H9 (cell line): ENCODE results near the gene PCDHGB4. TPM values are rescaled to one million over a fixed set of nuclear protein-coding genes. Genes with fewer than 3 reads are reported as not detected.

ENCODE experiments used
- DNase-seq: peaks from one replicate; pipeline ENCODE4 v3.0.0-alpha.2; 2017
- H2AFZ ChIP-seq: one replicate; pipeline ENCODE4 v1.6.1; 2013; ENCODE audit warnings: mild to moderate bottlenecking, low read length, control low read depth, moderate library complexity
- H2AK5ac ChIP-seq: 2 replicates; pipeline ENCODE4 v1.6.1; 2013; ENCODE audit warnings: low read length, control low read depth, mixed read lengths; ENCODE audit not compliant: insufficient read length
- H2BK120ac ChIP-seq: one replicate; pipeline ENCODE4 v1.6.1; 2013; ENCODE audit warnings: low read depth, mild to moderate bottlenecking, low read length, control low read depth, inconsistent platforms; ENCODE audit not compliant: poor library complexity, severe bottlenecking
- H2BK12ac ChIP-seq: 2 replicates; pipeline ENCODE4 v1.6.1; 2013; ENCODE audit warnings: low read length, control low read depth, mixed read lengths, low read depth; ENCODE audit not compliant: insufficient read length
- H2BK15ac ChIP-seq: 2 replicates; pipeline ENCODE4 v1.6.1; 2013; ENCODE audit warnings: low read depth, low read length, control low read depth
- H2BK20ac ChIP-seq: one replicate; pipeline ENCODE4 v1.6.1; 2013; ENCODE audit warnings: low read depth, mild to moderate bottlenecking, low read length, control low read depth, inconsistent platforms; ENCODE audit not compliant: poor library complexity, severe bottlenecking
- H2BK5ac ChIP-seq: 2 replicates; pipeline ENCODE4 v1.6.1; 2013; ENCODE audit warnings: low read length, control low read depth, mixed read lengths; ENCODE audit not compliant: insufficient read length
- H3K14ac ChIP-seq: 2 replicates; pipeline ENCODE4 v1.6.1; 2013; ENCODE audit warnings: low read length, control low read depth; ENCODE audit not compliant: insufficient read depth
- H3K18ac ChIP-seq: 2 replicates; pipeline ENCODE4 v1.6.1; 2013; ENCODE audit warnings: low read depth, mild to moderate bottlenecking, mixed read lengths, low read length, control low read depth; ENCODE audit not compliant: insufficient read length
- H3K23ac ChIP-seq: 2 replicates; pipeline ENCODE4 v1.6.1; 2013; ENCODE audit warnings: low read length, control low read depth, mixed read lengths, low read depth; ENCODE audit not compliant: insufficient read length
- H3K23me2 ChIP-seq: 2 replicates; pipeline ENCODE4 v1.6.1; 2013; ENCODE audit warnings: low read depth, mild to moderate bottlenecking, mixed read lengths, low read length, control low read depth; ENCODE audit not compliant: insufficient read length, poor library complexity, severe bottlenecking
- H3K27ac ChIP-seq: 2 replicates; pipeline ENCODE4 v1.5.1; 2013; ENCODE audit warnings: low read length, control low read depth, mixed read lengths, low read depth; ENCODE audit not compliant: insufficient read length
- H3K27me3 ChIP-seq: 2 replicates; pipeline ENCODE4 v1.6.1; 2013; ENCODE audit warnings: low read length, control low read depth, inconsistent platforms; ENCODE audit not compliant: insufficient read depth
- H3K4ac ChIP-seq: 2 replicates; pipeline ENCODE4 v1.6.1; 2013; ENCODE audit warnings: low read depth, mild to moderate bottlenecking, control low read depth, inconsistent platforms, low read length, moderate library complexity
- H3K4me1 ChIP-seq: 2 replicates; pipeline ENCODE4 v1.6.1; 2013; ENCODE audit warnings: low read length, control low read depth, inconsistent platforms; ENCODE audit not compliant: insufficient read depth
- H3K4me2 ChIP-seq: 2 replicates; pipeline ENCODE4 v1.6.1; 2013; ENCODE audit warnings: low read length, control low read depth, mixed read lengths; ENCODE audit not compliant: insufficient read length, insufficient read depth
- H3K56ac ChIP-seq: 2 replicates; pipeline ENCODE4 v1.6.1; 2013; ENCODE audit warnings: low read depth, mild to moderate bottlenecking, mixed read lengths, low read length, control low read depth; ENCODE audit not compliant: insufficient read length
- H3K79me1 ChIP-seq: 2 replicates; pipeline ENCODE4 v1.6.1; 2013; ENCODE audit warnings: low read depth, mild to moderate bottlenecking, moderate library complexity, low read length, control low read depth, inconsistent platforms; ENCODE audit not compliant: insufficient read depth, poor library complexity, severe bottlenecking
- H3K79me2 ChIP-seq: 2 replicates; pipeline ENCODE4 v1.6.1; 2013; ENCODE audit warnings: low read length, control low read depth, inconsistent platforms; ENCODE audit not compliant: insufficient read depth
- H3K9ac ChIP-seq: 2 replicates; pipeline ENCODE4 v1.6.1; 2013; ENCODE audit warnings: low read length, control low read depth, mixed read lengths; ENCODE audit not compliant: insufficient read length; ENCODE audit errors: extremely low read depth
- H3K9me3 ChIP-seq: one replicate; pipeline ENCODE4 v1.6.1; 2013; ENCODE audit warnings: low read depth, low read length, inconsistent platforms; ENCODE audit not compliant: control insufficient read depth
- H3T11ph ChIP-seq: one replicate; pipeline ENCODE4 v1.6.1; 2013; ENCODE audit warnings: mild to moderate bottlenecking, low read length, control low read depth, inconsistent platforms
- H4K20me1 ChIP-seq: one replicate; pipeline ENCODE4 v1.6.1; 2013; ENCODE audit not compliant: control insufficient read depth, insufficient read length, insufficient read depth
- H4K5ac ChIP-seq: 2 replicates; pipeline ENCODE4 v1.6.1; 2013; ENCODE audit warnings: low read depth, mild to moderate bottlenecking, mixed read lengths, low read length, control low read depth; ENCODE audit not compliant: insufficient read length
- H4K8ac ChIP-seq: replicated peaks from 2 replicates; pipeline ENCODE4 v1.6.1; 2013; ENCODE audit warnings: low read length, control low read depth, mixed read lengths, low read depth; ENCODE audit not compliant: insufficient read length
- H4K91ac ChIP-seq: 2 replicates; pipeline ENCODE4 v1.6.1; 2013; ENCODE audit warnings: low read depth, mild to moderate bottlenecking, moderate library complexity, mixed read lengths, low read length, control low read depth; ENCODE audit not compliant: insufficient read length
- H3K27ac Mint-ChIP-seq, 3 experiments: 2 replicates in 2 of 3; 3 replicates in 1 of 3; pipeline ENCODE4 v1.8.0; 2020 to 2021; ENCODE audit warnings: mixed read lengths in 3 of 3, mild to moderate bottlenecking in 1 of 3, moderate library complexity in 1 of 3
- H3K27me3 Mint-ChIP-seq: 2 replicates; pipeline ENCODE4 v1.8.0; 2021; ENCODE audit warnings: low read depth, mild to moderate bottlenecking, moderate library complexity, mixed read lengths
- H3K36me3 Mint-ChIP-seq, 3 experiments: 2 replicates in 2 of 3; 3 replicates in 1 of 3; pipeline ENCODE4 v1.8.0; 2020 to 2021; ENCODE audit warnings: low read depth in 3 of 3, mixed read lengths in 3 of 3; ENCODE audit not compliant: insufficient read depth in 1 of 3
- H3K4me1 Mint-ChIP-seq, 2 experiments: 2 replicates each; pipeline ENCODE4 v1.8.0; 2020; ENCODE audit warnings: mixed read lengths in 2 of 2
- H3K4me3 Mint-ChIP-seq, 2 experiments: 2 replicates in 1 of 2; 3 replicates in 1 of 2; pipeline ENCODE4 v1.8.0; 2020 to 2021; ENCODE audit warnings: mild to moderate bottlenecking in 2 of 2, mixed read lengths in 2 of 2, moderate library complexity in 1 of 2
- H3K9me3 Mint-ChIP-seq, 2 experiments: 2 replicates in 1 of 2; 3 replicates in 1 of 2; pipeline ENCODE4 v1.8.0; 2020; ENCODE audit warnings: mild to moderate bottlenecking in 2 of 2, mixed read lengths in 2 of 2, moderate library complexity in 1 of 2
- CTCF ChIP-seq: fragments of 200-600 bp; sonication (generic); conservative IDR thresholded peaks from 3 replicates; pipeline ENCODE4 v1.8.0; 2021; ENCODE audit warnings: antibody characterized with exemption, mild to moderate bottlenecking
- WGBS: extraction: QIAGEN DNeasy Blood & Tissue Kit; methylation state at CpG from one replicate; pipeline ENCODE4 v1.1.7; 2013; ENCODE audit warnings: missing lambda C conversion rate, low lambda C conversion rate, mixed read lengths; ENCODE audit not compliant: insufficient read length; ENCODE audit errors: extremely low coverage; 5-methylcytosine and 5-hydroxymethylcytosine counted together
- total RNA-seq: library from RNA; stranded (reverse); gene quantifications from 2 replicates; pipeline ENCODE4 v1.2.1, GENCODE V29; 2021

The PCDHGB4 gene
- total RNA-seq, 1 experiment from 2014 or later = 4.2 TPM

- no peak within 1 kb of the TSS for H4K91ac ChIP-seq
- H3K27ac Mint-ChIP-seq = peak within 1 kb of the TSS in 1 of 3 experiments; percentile 34; a peak in 1 of 7 replicates
- H3K23ac ChIP-seq = no peak within 1 kb of the TSS
- no CpG with 5 or more reads among the region's 32 CpGs for WGBS
- H3K4me3 Mint-ChIP-seq = no peak within 1 kb of the TSS; a peak in 2 of 5 replicates
- no peak within 1 kb of the TSS for H3T11ph ChIP-seq
- H3K18ac ChIP-seq = no peak within 1 kb of the TSS
- H2BK5ac ChIP-seq = no peak within 1 kb of the TSS
- H3K79me1 ChIP-seq = no peaks in the 10 kb centered on the region
- no peak within 1 kb of the TSS for H3K4ac ChIP-seq
- H2AFZ ChIP-seq = no peak within 1 kb of the TSS
- H4K8ac ChIP-seq = no peak within 1 kb of the TSS
- no peaks in the 10 kb centered on the region for H3K79me2 ChIP-seq
- H3K9ac ChIP-seq = no peak within 1 kb of the TSS
- H3K4me1 ChIP-seq = no peaks in the 10 kb centered on the region
- no peak within 1 kb of the TSS for H3K56ac ChIP-seq
- H3K14ac ChIP-seq = no peak within 1 kb of the TSS
- no peak within 1 kb of the TSS for H2BK20ac ChIP-seq
- H3K9me3 ChIP-seq = peaks cover 38% of the 10 kb centered on the region
- peaks cover 10% of the 10 kb centered on the region for H3K27me3 Mint-ChIP-seq
- DNase-seq = peak; percentile 32
- H3K27ac ChIP-seq = no peak within 1 kb of the TSS
- H3K4me2 ChIP-seq = no peak within 1 kb of the TSS
- TF ChIP-seq CTCF = peak; percentile 44; the same call in 2 of the 3 replicates
- H3K27me3 ChIP-seq = no peaks in the 10 kb centered on the region
- H3K4me1 Mint-ChIP-seq = no peaks in the 10 kb centered on the region
- H2AK5ac ChIP-seq = no peak within 1 kb of the TSS
- no peak within 1 kb of the TSS for H4K5ac ChIP-seq
- H3K36me3 Mint-ChIP-seq = peaks cover 35 to 50% (median 47%) of the 10 kb centered on the region in 3 experiments
- H3K23me2 ChIP-seq = no peaks in the 10 kb centered on the region
- H2BK15ac ChIP-seq = no peak within 1 kb of the TSS
- no peak within 1 kb of the TSS for H2BK12ac ChIP-seq
- no peak within 1 kb of the TSS for H2BK120ac ChIP-seq
- H4K20me1 ChIP-seq = no peaks in the 10 kb centered on the region
- H3K9me3 Mint-ChIP-seq = peaks cover 60 to 63% of the 10 kb centered on the region in 2 experiments
These were observed 17.3 kb upstream of the PCDHGB4 start, which contains the start of gene PCDHGB3 for GRCh38 chr5:141369994-141370848. TSS of gene PCDHGB3 (plus strand) at chr5:141370242. CDS start at chr5:141370395, 153 bp downstream.
